Keratinocyte (primary cell): Measurements from ENCODE around the gene ROR1. TPM values are rescaled to one million over a fixed set of nuclear protein-coding genes. Genes with fewer than 3 reads are reported as not detected.

Source experiments
- DNase-seq: peaks from one replicate; pipeline ENCODE4 v3.0.0-alpha.2; 2011; ENCODE audit warnings: low read depth, missing footprints, low spot score
- FAIRE-seq: peaks from 2 replicates; lab custom pipeline; 2011; peaks lifted over from hg19 to GRCh38; lab: Jason Lieb, UNC
- H2AFZ ChIP-seq: 2 replicates; pipeline ENCODE4 v1.6.0; 2012; ENCODE audit warnings: low read length, control low read depth, inconsistent platforms; ENCODE audit not compliant: control insufficient read depth
- H3K27ac ChIP-seq: 2 replicates; pipeline ENCODE4 v1.5.1; 2011; ENCODE audit warnings: low read length; ENCODE audit not compliant: control insufficient read depth, insufficient read depth
- H3K27me3 ChIP-seq: 3 replicates; pipeline ENCODE4 v1.6.0; 2011; ENCODE audit warnings: low read length; ENCODE audit not compliant: control insufficient read depth, insufficient read depth; ENCODE audit errors: extremely low read depth
- H3K36me3 ChIP-seq, 2 experiments: 2 replicates in 1 of 2; 3 replicates in 1 of 2; pipeline ENCODE4 v1.5.1; 2011; ENCODE audit warnings: low read length in 2 of 2, mild to moderate bottlenecking in 1 of 2; ENCODE audit not compliant: control insufficient read depth in 2 of 2, insufficient read depth in 2 of 2; ENCODE audit errors: extremely low read depth in 1 of 2
- H3K4me1 ChIP-seq: 3 replicates; pipeline ENCODE4 v1.5.1; 2011; ENCODE audit warnings: low read length; ENCODE audit not compliant: control insufficient read depth, insufficient read depth; ENCODE audit errors: extremely low read depth
- H3K4me2 ChIP-seq: 3 replicates; pipeline ENCODE4 v1.6.0; 2011; ENCODE audit warnings: low read depth, low read length; ENCODE audit not compliant: control insufficient read depth, insufficient read depth; ENCODE audit errors: extremely low read depth
- H3K4me3 ChIP-seq, 3 experiments: fragments of 200-600 bp in 1 of 3; sonication (generic) in 1 of 3; 2 replicates in 2 of 3; 3 replicates in 1 of 3; pipeline ENCODE4 v1.5.1; 2011 to 2016; ENCODE audit warnings: low read length in 3 of 3, mild to moderate bottlenecking in 3 of 3, control low read depth in 2 of 3, inconsistent platforms in 1 of 3, low read depth in 1 of 3, mixed read lengths in 1 of 3, mixed run types in 1 of 3, moderate library complexity in 1 of 3; ENCODE audit not compliant: control insufficient read depth in 2 of 3, insufficient read depth in 2 of 3; ENCODE audit errors: extremely low read depth in 1 of 3
- H3K79me2 ChIP-seq: 2 replicates; pipeline ENCODE4 v1.6.0; 2012; ENCODE audit warnings: low read length; ENCODE audit not compliant: control insufficient read depth, insufficient read depth
- H3K9ac ChIP-seq: 3 replicates; pipeline ENCODE4 v1.6.0; 2011; ENCODE audit warnings: low read length; ENCODE audit not compliant: control insufficient read depth, insufficient read depth; ENCODE audit errors: extremely low read depth
- H3K9me1 ChIP-seq: 3 replicates; pipeline ENCODE4 v1.6.0; 2011; ENCODE audit warnings: low read length; ENCODE audit not compliant: control insufficient read depth, insufficient read depth; ENCODE audit errors: extremely low read depth
- H3K9me3 ChIP-seq: 2 replicates; pipeline ENCODE4 v1.5.1; 2012; ENCODE audit warnings: low read depth, low read length; ENCODE audit not compliant: control insufficient read depth
- H4K20me1 ChIP-seq: 3 replicates; pipeline ENCODE4 v1.6.0; 2011; ENCODE audit warnings: low read length; ENCODE audit not compliant: control insufficient read depth, insufficient read depth; ENCODE audit errors: extremely low read depth
- CTCF ChIP-seq, 3 experiments: IDR thresholded peaks in 1 of 3; conservative IDR thresholded peaks in 1 of 3; optimal IDR thresholded peaks in 1 of 3; 2 replicates in 2 of 3; 3 replicates in 1 of 3; pipeline versions ENCODE3 to v1.5.1; 2011; ENCODE audit warnings: low read length in 3 of 3, mild to moderate bottlenecking in 3 of 3, moderate library complexity in 2 of 3, control low read depth in 1 of 3, inconsistent platforms in 1 of 3; ENCODE audit not compliant: insufficient read depth in 2 of 3; ENCODE audit errors: extremely low read depth in 1 of 3
- EZH2 ChIP-seq: IDR thresholded peaks from one replicate; pipeline ENCODE4 v1.6.1; 2012; ENCODE audit warnings: inconsistent platforms, mild to moderate bottlenecking, low read length, moderate library complexity
- dilution Hi-C: fragments of 300-500 bp; cut with MboI; formaldehyde crosslinking; loops from one replicate; pipeline ENCODE4 v1.7.0; 2020; ENCODE audit warnings: low sequenced_read_pairs; ENCODE audit not compliant: extremely low pct_ligation_motif_present
- polyA plus RNA-seq, 5 experiments: library from polyadenylated mRNA; depleted of rRNA in 3 of 5; stranded (reverse) in 3 of 5; stranded (forward) in 1 of 5; unstranded in 1 of 5; fragments of >200 nt; gene quantifications; 1 replicate in 1 of 5; 2 replicates in 3 of 5; 3 replicates in 1 of 5; pipeline versions ENCODE4 v1.2.1 to v1.2.3, GENCODE V29; 2011 to 2012; ENCODE audit warnings: missing spikeins in 2 of 5, low read depth in 1 of 5, low replicate concordance in 1 of 5

ROR1 gene
- polyA plus RNA-seq, 1 donor (not counting 4 experiments of a cell fraction or from before 2014, with no cell fraction given), result 9.2 TPM

- dilution Hi-C loops, result no loop called here
- Histone ChIP-seq H3K9me1 (no peaks in the 10 kb centered on the region), H3K36me3 (no peaks in the 10 kb centered on the region), H3K4me1 (peaks cover 22% of the 10 kb centered on the region), H3K27ac (no peak overlapping the region), H3K4me3 (no peak overlapping the region), H3K9ac (no peak overlapping the region), H3K79me2 (no peaks in the 10 kb centered on the region), H4K20me1 (no peaks in the 10 kb centered on the region), H2AFZ (no peak overlapping the region), H3K9me3 (no peaks in the 10 kb centered on the region), H3K4me2 (no peak overlapping the region), H3K27me3 (no peaks in the 10 kb centered on the region)
- FAIRE-seq, result no peak
- no peak for TF ChIP-seq EZH2
- TF ChIP-seq CTCF (optimal IDR thresholded peaks at IDR 0.05 in 1 of 3, IDR thresholded peaks at IDR 0.05 in 1 of 3, conservative IDR thresholded peaks at IDR 0.05 in 1 of 3; ENCODE audit: extremely low read depth in 1 of 3, insufficient read depth in 2 of 3, low read length in 3 of 3), result no peak
- no peak for DNase-seq
Observed at GRCh38 chr1:63977466-63977865, 203.6 kb downstream of the ROR1 start.

- Histone ChIP-seq H3K27ac (peak overlapping the region; percentile 36), H3K9ac (no peak overlapping the region), H3K27me3 (no peaks in the 10 kb centered on the region), H3K4me2 (peak overlapping the region; percentile 49), H3K4me1 (peaks cover 47% of the 10 kb centered on the region), H2AFZ (no peak overlapping the region), H3K36me3 (no peaks in the 10 kb centered on the region), H3K9me3 (no peaks in the 10 kb centered on the region), H4K20me1 (no peaks in the 10 kb centered on the region), H3K79me2 (no peaks in the 10 kb centered on the region), H3K9me1 (no peaks in the 10 kb centered on the region), H3K4me3 (no peak overlapping the region)
- TF ChIP-seq CTCF (optimal IDR thresholded peaks at IDR 0.05 in 1 of 3, IDR thresholded peaks at IDR 0.05 in 1 of 3, conservative IDR thresholded peaks at IDR 0.05 in 1 of 3; ENCODE audit: extremely low read depth in 1 of 3, insufficient read depth in 2 of 3, low read length in 3 of 3) (no peak), EZH2 (no peak)
- dilution Hi-C loops, result no loop called here
- FAIRE-seq, result no peak
- no peak for DNase-seq
Observed at GRCh38 chr1:63980740-63981407, 207.1 kb downstream of the ROR1 start.
